Endothelial cell of umbilical vein (primary cell): Measurements from ENCODE around the gene NFYC. TPM values are rescaled to one million over a fixed set of nuclear protein-coding genes. Genes with fewer than 3 reads are reported as not detected.

Source experiments
- BruUV-seq: library from RNA; stranded (reverse); fragments of 400-500 nt; replicated peaks from 2 replicates; lab custom pipeline; 2021; lab: Mats Ljungman, UMichigan
- CTCF ChIA-PET: fragments of 300-600, 350-600 bp; sonication (Branson Sonifier 250); formaldehyde crosslinking; loops from one replicate; lab custom pipeline; 2021; ENCODE audit warnings: antibody characterized with exemption, inconsistent platforms; lab: Charles Lee
- POLR2A ChIA-PET: fragments of 300-600, 350-600 bp; sonication (Branson Sonifier 250); formaldehyde crosslinking; loops from one replicate; lab custom pipeline; 2021; ENCODE audit warnings: antibody characterized with exemption, inconsistent platforms; lab: Charles Lee
- DNase-seq: peaks from one replicate; pipeline ENCODE4 v3.0.0-alpha.2; 2011; ENCODE audit warnings: low read depth, low spot score
- FAIRE-seq: peaks from 2 replicates; lab custom pipeline; 2011; peaks lifted over from hg19 to GRCh38; lab: Jason Lieb, UNC
- H2AFZ ChIP-seq: 2 replicates; pipeline ENCODE4 v1.6.0; 2012; ENCODE audit warnings: low read depth, low read length, control low read depth, inconsistent platforms
- H3K27ac ChIP-seq: 2 replicates; pipeline ENCODE4 v1.5.1; 2011; ENCODE audit warnings: low read depth, mild to moderate bottlenecking, control low read depth, low read length, moderate library complexity; ENCODE audit not compliant: insufficient read depth
- H3K27me3 ChIP-seq, 2 experiments: 2 replicates each; pipeline versions ENCODE4 v1.6.0 to v1.6.1; 2011; ENCODE audit warnings: low read length in 2 of 2, mixed read lengths in 1 of 2; ENCODE audit not compliant: control insufficient read depth in 2 of 2, insufficient read depth in 2 of 2
- H3K36me3 ChIP-seq, 2 experiments: 2 replicates in 1 of 2; 3 replicates in 1 of 2; pipeline ENCODE4 v1.5.1; 2011; ENCODE audit warnings: low read length in 2 of 2, mild to moderate bottlenecking in 1 of 2, moderate library complexity in 1 of 2; ENCODE audit not compliant: control insufficient read depth in 2 of 2, insufficient read depth in 2 of 2; ENCODE audit errors: extremely low read depth in 1 of 2
- H3K4me1 ChIP-seq: 3 replicates; pipeline ENCODE4 v1.5.1; 2011; ENCODE audit warnings: mild to moderate bottlenecking, low read length; ENCODE audit not compliant: control insufficient read depth, insufficient read depth; ENCODE audit errors: extremely low read depth
- H3K4me2 ChIP-seq: 2 replicates; pipeline ENCODE4 v1.6.1; 2011; ENCODE audit warnings: low read length, control low read depth, mixed read lengths; ENCODE audit not compliant: insufficient read depth
- H3K4me3 ChIP-seq, 3 experiments: fragments of 200-600 bp in 1 of 3; sonication (generic), shearing (Covaris generic) in 1 of 3; replicated peaks in 1 of 3; 2 replicates each; pipeline ENCODE4 v1.5.1; 2011 to 2016; ENCODE audit warnings: control low read depth in 3 of 3, low read length in 3 of 3, mild to moderate bottlenecking in 2 of 3, inconsistent platforms in 1 of 3, low read depth in 1 of 3, moderate library complexity in 1 of 3; ENCODE audit not compliant: insufficient read depth in 1 of 3
- H3K79me2 ChIP-seq: 2 replicates; pipeline ENCODE4 v1.6.0; 2012; ENCODE audit warnings: low read length, inconsistent platforms; ENCODE audit not compliant: control insufficient read depth, insufficient read depth
- H3K9ac ChIP-seq: replicated peaks from 2 replicates; pipeline ENCODE3; 2011; ENCODE audit warnings: low read length, control low read depth; ENCODE audit not compliant: insufficient read depth; ENCODE audit errors: extremely low read depth
- H3K9me1 ChIP-seq: replicated peaks from 3 replicates; pipeline ENCODE4 v1.6.0; 2011; ENCODE audit warnings: mild to moderate bottlenecking, low read length; ENCODE audit not compliant: control insufficient read depth, insufficient read depth; ENCODE audit errors: extremely low read depth
- H3K9me3 ChIP-seq: replicated peaks from 2 replicates; pipeline ENCODE4 v1.5.1; 2012; ENCODE audit warnings: low read length, inconsistent platforms; ENCODE audit not compliant: control insufficient read depth, insufficient read depth
- H4K20me1 ChIP-seq: replicated peaks from 2 replicates; pipeline ENCODE3; 2011; ENCODE audit warnings: mild to moderate bottlenecking, low read length; ENCODE audit not compliant: control insufficient read depth, insufficient read depth; ENCODE audit errors: extremely low read depth
- EZH2 ChIP-seq: IDR thresholded peaks from 2 replicates; pipeline ENCODE4 v1.6.1; 2012; ENCODE audit warnings: borderline replicate concordance, low read depth, mild to moderate bottlenecking, moderate library complexity, low read length, inconsistent platforms; ENCODE audit not compliant: severe bottlenecking
- FOS ChIP-seq: IDR thresholded peaks from 2 replicates; pipeline ENCODE4 v1.6.1; 2011; ENCODE audit warnings: mild to moderate bottlenecking, low read length, moderate library complexity, borderline replicate concordance; ENCODE audit not compliant: insufficient read depth
- JUN ChIP-seq: IDR thresholded peaks from 2 replicates; pipeline ENCODE4 v1.6.1; 2011; ENCODE audit warnings: borderline replicate concordance, low read depth; ENCODE audit not compliant: insufficient read length, insufficient read depth
- MYC ChIP-seq: IDR thresholded peaks from one replicate; pipeline ENCODE4 v1.6.1; 2011; ENCODE audit warnings: mild to moderate bottlenecking, low read depth, low read length
- POLR2A ChIP-seq: IDR thresholded peaks from 2 replicates; pipeline ENCODE4 v1.6.1; 2012; ENCODE audit warnings: low read depth, mild to moderate bottlenecking, control low read depth, low read length
- POLR2AphosphoS5 ChIP-seq: IDR thresholded peaks from 2 replicates; pipeline ENCODE4 v1.6.1; 2012; ENCODE audit warnings: low read depth, mild to moderate bottlenecking, control low read depth, low read length, moderate library complexity; ENCODE audit not compliant: insufficient read depth
- dilution Hi-C: fragments of 300-500 bp; cut with MboI; formaldehyde crosslinking; loops from one replicate; pipeline ENCODE4 v1.15.0; 2019; ENCODE audit warnings: low sequenced_read_pairs; ENCODE audit not compliant: extremely low pct_ligation_motif_present
- intact Hi-C: fragments of 100-400 bp; cut with micrococcal nuclease; formaldehyde crosslinking; loops from one replicate; pipeline ENCODE4 v1.10.0; 2022
- polyA plus RNA-seq, 4 experiments: library from polyadenylated mRNA; depleted of rRNA in 3 of 4; stranded (reverse) in 3 of 4; unstranded in 1 of 4; fragments of >200 nt; gene quantifications; 2 replicates each; pipeline versions ENCODE4 v1.2.1 to v1.2.3, GENCODE V29; 2011 to 2012; ENCODE audit warnings: missing spikeins in 1 of 4
- total RNA-seq: library from RNA; stranded (reverse); gene quantifications from 2 replicates; pipeline ENCODE4 v1.2.3, GENCODE V29; 2021
- TF ChIP-seq, protein P1 (sequence below), 2 donors: IDR thresholded peaks; 1 replicate in 1 of 2; 2 replicates in 1 of 2; pipeline ENCODE4 v1.5.1; 2011; ENCODE audit warnings: low read length in 2 of 2, mild to moderate bottlenecking in 2 of 2, moderate library complexity in 2 of 2, control low read depth in 1 of 2, inconsistent platforms in 1 of 2, low read depth in 1 of 2; ENCODE audit not compliant: insufficient read depth in 1 of 2; ENCODE audit errors: extremely low read depth in 1 of 2

The NFYC gene
- total and polyA plus RNA-seq, 2 donors (not counting 3 experiments of a cell fraction or from before 2014, with no cell fraction given) = 51.1 to 81.7 TPM

DNA sequence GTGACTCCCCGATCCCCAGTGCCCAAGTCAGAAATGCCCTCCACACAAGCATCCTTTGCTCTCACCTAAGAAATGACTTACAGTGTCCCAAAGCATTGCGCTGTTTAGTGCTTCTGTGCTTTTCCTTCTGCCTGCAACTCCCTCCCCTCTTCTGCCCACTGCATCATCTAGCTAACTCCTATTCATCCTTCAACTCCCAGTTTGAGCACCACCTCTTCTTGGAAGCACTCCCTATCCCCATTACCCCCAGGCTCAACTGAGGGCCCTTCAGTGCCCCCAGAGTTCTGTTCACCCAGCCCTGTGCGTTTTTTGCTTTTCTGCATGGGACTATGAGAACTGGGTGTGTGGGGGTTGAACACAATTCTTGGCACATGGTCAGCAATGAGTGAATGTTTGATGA, 102.1 kb downstream of the NFYC start:
- Histone ChIP-seq H3K27me3 (peaks cover 0 to 22% of the 10 kb centered on the region in 2 experiments), H3K9ac (no peak overlapping the region), H3K9me1 (no peaks in the 10 kb centered on the region), H4K20me1 (no peaks in the 10 kb centered on the region), H3K9me3 (no peaks in the 10 kb centered on the region), H3K79me2 (no peaks in the 10 kb centered on the region), H3K4me1 (peaks cover 7% of the 10 kb centered on the region), H3K4me3 (no peak overlapping the region), H3K4me2 (no peak overlapping the region), H3K27ac (no peak overlapping the region), H2AFZ (no peak overlapping the region), H3K36me3 (no peaks in the 10 kb centered on the region)
- TF ChIP-seq, protein P1, sequence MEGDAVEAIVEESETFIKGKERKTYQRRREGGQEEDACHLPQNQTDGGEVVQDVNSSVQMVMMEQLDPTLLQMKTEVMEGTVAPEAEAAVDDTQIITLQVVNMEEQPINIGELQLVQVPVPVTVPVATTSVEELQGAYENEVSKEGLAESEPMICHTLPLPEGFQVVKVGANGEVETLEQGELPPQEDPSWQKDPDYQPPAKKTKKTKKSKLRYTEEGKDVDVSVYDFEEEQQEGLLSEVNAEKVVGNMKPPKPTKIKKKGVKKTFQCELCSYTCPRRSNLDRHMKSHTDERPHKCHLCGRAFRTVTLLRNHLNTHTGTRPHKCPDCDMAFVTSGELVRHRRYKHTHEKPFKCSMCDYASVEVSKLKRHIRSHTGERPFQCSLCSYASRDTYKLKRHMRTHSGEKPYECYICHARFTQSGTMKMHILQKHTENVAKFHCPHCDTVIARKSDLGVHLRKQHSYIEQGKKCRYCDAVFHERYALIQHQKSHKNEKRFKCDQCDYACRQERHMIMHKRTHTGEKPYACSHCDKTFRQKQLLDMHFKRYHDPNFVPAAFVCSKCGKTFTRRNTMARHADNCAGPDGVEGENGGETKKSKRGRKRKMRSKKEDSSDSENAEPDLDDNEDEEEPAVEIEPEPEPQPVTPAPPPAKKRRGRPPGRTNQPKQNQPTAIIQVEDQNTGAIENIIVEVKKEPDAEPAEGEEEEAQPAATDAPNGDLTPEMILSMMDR (IDR thresholded peaks at IDR 0.05; ENCODE audit: extremely low read depth in 1 of 2, insufficient read depth in 1 of 2, low read depth in 1 of 2, low read length in 2 of 2) = no peak
- TF ChIP-seq MYC (no peak), POLR2A (no peak), POLR2AphosphoS5 (no peak)
- dilution Hi-C loops = no loop called here
- CTCF ChIA-PET = interaction anchor here (0.7 to 1.5 kb wide), 3 partner anchors 19 to 159 kb away, joined by 3 read pairs; no protein-coding TSS in a partner anchor
- intact Hi-C loops = no loop called here
- BruUV-seq = no TSS peak
- POLR2A ChIA-PET = no interaction called here
- FAIRE-seq (no peak), DNase-seq (no peak)

DNA sequence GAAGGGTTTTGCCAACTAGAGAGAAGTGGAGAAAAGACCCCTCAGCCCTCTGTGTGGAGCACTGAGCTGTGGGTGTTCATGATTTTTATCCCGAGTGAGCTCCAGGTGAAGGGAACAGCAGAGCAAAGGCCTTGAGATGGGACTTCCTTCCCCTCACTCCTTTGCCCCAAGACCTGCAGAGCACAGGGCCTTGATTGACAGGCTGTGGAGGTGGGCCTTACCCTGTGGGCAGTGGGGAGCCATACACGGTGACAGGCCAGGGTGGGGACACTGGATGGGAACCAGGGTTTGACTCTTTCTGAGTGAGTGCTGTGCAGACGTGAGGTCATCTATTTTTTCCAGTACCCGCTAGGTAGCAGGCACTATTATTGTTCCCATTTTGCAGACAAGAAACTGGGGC, 102.5 kb downstream of the NFYC start:
- H3K9me3 ChIP-seq = no peaks in the 10 kb centered on the region
- no peaks in the 10 kb centered on the region for H4K20me1 ChIP-seq
- no peak overlapping the region for H3K4me2 ChIP-seq
- TF ChIP-seq JUN = no peak
- TF ChIP-seq POLR2AphosphoS5 = no peak
- TF ChIP-seq FOS = no peak
- TF ChIP-seq EZH2 = no peak
- no peak for TF ChIP-seq MYC
- TF ChIP-seq POLR2A = no peak
- peaks cover 7% of the 10 kb centered on the region for H3K4me1 ChIP-seq
- H3K36me3 ChIP-seq = no peaks in the 10 kb centered on the region
- FAIRE-seq (no peak), DNase-seq (no peak)
- ChIA-PET CTCF (interaction anchor here (1.0 to 1.5 kb wide), 2 partner anchors 125 to 158 kb away, joined by 3 read pairs; no protein-coding TSS in a partner anchor), POLR2A (no interaction called here)
- H3K9ac ChIP-seq = no peak overlapping the region
- intact Hi-C loops (no loop called here), dilution Hi-C loops (no loop called here)
- H3K4me3 ChIP-seq = no peak overlapping the region
- BruUV-seq = no TSS peak
- H3K27me3 ChIP-seq = peaks cover 0 to 22% of the 10 kb centered on the region in 2 experiments
- H3K27ac ChIP-seq = no peak overlapping the region
- no peaks in the 10 kb centered on the region for H3K79me2 ChIP-seq
- H3K9me1 ChIP-seq = no peaks in the 10 kb centered on the region
- H2AFZ ChIP-seq = no peak overlapping the region
